IPS-15b (cell line): ENCODE results near the gene PRR18.

ENCODE experiments used
- H3K27me3 ChIP-seq: one replicate; pipeline ENCODE4 v1.6.1; 2013; ENCODE audit warnings: low read length; ENCODE audit not compliant: control insufficient read depth, insufficient read depth
- H3K36me3 ChIP-seq: one replicate; pipeline ENCODE4 v1.6.1; 2013; ENCODE audit warnings: low read length; ENCODE audit not compliant: control insufficient read depth, insufficient read depth
- H3K4me1 ChIP-seq: one replicate; pipeline ENCODE4 v1.6.1; 2013; ENCODE audit warnings: mild to moderate bottlenecking, low read length; ENCODE audit not compliant: control insufficient read depth, insufficient read depth
- H3K4me3 ChIP-seq: one replicate; pipeline ENCODE4 v1.5.1; 2013; ENCODE audit warnings: low read depth, low read length
- H3K9ac ChIP-seq: one replicate; pipeline ENCODE4 v1.6.1; 2013; ENCODE audit warnings: low read depth, mild to moderate bottlenecking, low read length
- H3K9me3 ChIP-seq: one replicate; pipeline ENCODE4 v1.6.1; 2013; ENCODE audit warnings: mild to moderate bottlenecking, low read length; ENCODE audit not compliant: control insufficient read depth, insufficient read depth

PRR18 gene

DNA sequence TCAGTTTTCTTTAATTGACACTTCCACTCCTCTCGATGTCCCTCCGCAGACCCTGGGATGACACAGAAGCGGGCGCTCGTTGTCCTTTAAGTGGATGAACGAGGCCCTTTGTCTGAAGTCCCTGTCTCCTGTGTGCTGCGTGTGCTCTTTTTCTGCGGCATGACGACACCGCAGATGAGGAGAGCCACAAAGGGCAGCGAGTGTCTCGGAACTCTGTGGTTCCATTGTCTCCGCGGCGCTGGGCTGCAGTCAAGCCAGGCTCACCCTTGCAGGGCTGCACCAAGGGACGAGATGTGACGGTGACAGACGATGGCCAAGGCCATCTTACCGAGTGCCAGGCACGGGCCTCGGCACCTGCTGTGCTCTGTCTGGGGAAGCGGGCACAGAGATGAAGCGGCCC, 10.6 kb downstream of the PRR18 start:
- Histone ChIP-seq H3K4me3 (no peak overlapping the region), H3K9ac (no peak overlapping the region), H3K36me3 (no peaks in the 10 kb centered on the region), H3K4me1 (no peaks in the 10 kb centered on the region), H3K9me3 (no peaks in the 10 kb centered on the region), H3K27me3 (no peaks in the 10 kb centered on the region)

GRCh38 chr6:166296035-166296883, 11.9 kb downstream of the PRR18 start:
- no peaks in the 10 kb centered on the region for H3K27me3 ChIP-seq
- no peaks in the 10 kb centered on the region for H3K9me3 ChIP-seq
- no peak overlapping the region for H3K4me3 ChIP-seq
- H3K4me1 ChIP-seq, result no peaks in the 10 kb centered on the region
- no peaks in the 10 kb centered on the region for H3K36me3 ChIP-seq
- no peak overlapping the region for H3K9ac ChIP-seq

- Histone ChIP-seq H3K9me3 (no peaks in the 10 kb centered on the region), H3K4me3 (no peak overlapping the region), H3K27me3 (no peaks in the 10 kb centered on the region), H3K9ac (no peak overlapping the region), H3K36me3 (no peaks in the 10 kb centered on the region), H3K4me1 (no peaks in the 10 kb centered on the region)
Observed at GRCh38 chr6:166293731-166294584, 14.2 kb downstream of the PRR18 start.

DNA sequence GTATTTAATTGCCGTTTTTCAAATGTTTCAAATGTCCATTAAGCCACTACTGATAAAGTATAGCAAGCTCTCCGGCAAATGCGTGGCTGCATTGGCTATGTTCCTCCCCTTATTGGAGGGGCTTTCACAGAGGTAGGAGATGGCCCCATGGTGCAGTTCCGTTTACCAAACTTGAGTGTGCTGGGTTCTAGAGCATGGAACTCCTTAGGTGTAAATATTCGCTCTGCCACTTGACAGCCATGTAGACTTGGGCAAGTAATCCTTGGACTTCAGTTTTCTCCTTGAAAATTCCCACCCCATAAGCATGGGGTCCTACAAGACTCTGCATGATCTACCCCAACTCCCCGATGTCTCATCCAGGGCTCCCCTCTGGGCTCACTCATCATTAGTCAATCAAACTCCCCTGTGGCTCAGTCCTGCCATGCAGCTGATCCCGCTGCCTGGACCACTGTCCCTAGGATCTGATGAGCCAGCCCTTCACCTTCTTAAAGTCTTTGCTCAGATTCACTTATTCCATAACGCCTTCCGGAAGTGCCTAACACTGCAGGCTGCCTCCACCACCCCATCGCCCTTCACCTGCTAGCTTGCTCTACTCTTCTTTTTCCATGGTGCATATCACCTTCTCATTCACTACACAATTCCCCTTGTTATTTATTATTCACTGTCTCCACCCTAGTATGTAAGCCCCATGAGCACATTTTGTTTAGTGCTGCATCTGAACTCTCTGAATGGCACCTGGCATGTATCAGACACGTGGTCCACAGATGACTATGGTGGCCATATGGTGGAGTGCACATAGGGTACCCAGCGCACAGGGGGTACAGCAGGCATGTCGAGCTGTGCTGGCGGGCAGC, 18.8 kb downstream of the PRR18 start:
- Histone ChIP-seq H3K9me3 (no peaks in the 10 kb centered on the region), H3K9ac (no peak overlapping the region), H3K4me1 (peaks cover 2% of the 10 kb centered on the region), H3K36me3 (no peaks in the 10 kb centered on the region), H3K27me3 (peaks cover 3% of the 10 kb centered on the region), H3K4me3 (no peak overlapping the region)

DNA sequence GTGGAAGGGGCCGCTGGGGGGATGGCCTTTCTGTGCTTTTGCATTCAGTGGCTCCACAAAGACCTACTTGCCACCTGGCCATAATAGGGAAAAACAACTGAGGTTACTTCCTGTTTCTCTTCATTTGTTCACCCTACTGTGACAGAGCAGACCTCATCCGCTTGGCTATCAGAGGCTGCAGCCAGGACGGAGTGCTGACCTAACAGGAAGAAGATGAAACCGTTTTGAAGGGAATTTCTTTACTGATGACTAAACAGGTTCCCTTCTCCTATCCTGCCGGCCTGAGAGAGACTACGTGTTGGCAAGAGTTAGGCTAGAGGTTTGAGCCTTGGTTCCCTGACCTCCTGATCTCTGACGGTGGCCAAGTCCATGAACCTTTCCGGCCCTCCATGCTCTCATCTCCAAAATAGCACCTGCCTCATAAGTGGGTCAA, 21.3 kb downstream of the PRR18 start:
- Histone ChIP-seq H3K27me3 (peaks cover 7% of the 10 kb centered on the region), H3K9ac (no peak overlapping the region), H3K4me3 (no peak overlapping the region), H3K36me3 (no peaks in the 10 kb centered on the region), H3K4me1 (peaks cover 2% of the 10 kb centered on the region), H3K9me3 (no peaks in the 10 kb centered on the region)

GRCh38 chr6:166285233-166285632, 23.0 kb downstream of the PRR18 start:
- Histone ChIP-seq H3K27me3 (peaks cover 7% of the 10 kb centered on the region), H3K4me3 (no peak overlapping the region), H3K4me1 (peaks cover 2% of the 10 kb centered on the region), H3K9ac (no peak overlapping the region), H3K36me3 (no peaks in the 10 kb centered on the region), H3K9me3 (no peaks in the 10 kb centered on the region)

DNA sequence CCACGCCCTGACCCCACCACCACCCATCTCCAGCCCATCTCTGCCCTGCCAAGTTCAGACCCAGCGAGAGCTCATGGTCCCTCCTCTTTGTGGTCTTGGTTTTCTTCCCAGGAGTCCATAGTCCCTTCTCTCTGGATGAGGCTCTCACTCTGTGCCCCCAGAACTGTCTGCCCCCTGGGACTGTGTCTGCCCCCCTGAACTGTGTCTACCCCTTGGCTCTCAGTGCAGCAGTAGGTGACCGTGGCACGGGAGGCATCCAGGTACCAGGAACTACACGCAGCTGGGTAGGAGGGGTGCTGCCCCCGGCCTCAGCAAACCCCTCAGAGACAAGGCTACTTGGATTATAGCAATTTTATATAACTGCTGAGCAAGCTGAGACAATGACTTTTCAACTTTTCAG, 23.6 kb downstream of the PRR18 start:
- Histone ChIP-seq H3K36me3 (no peaks in the 10 kb centered on the region), H3K4me3 (no peak overlapping the region), H3K27me3 (peaks cover 7% of the 10 kb centered on the region), H3K9ac (no peak overlapping the region), H3K9me3 (no peaks in the 10 kb centered on the region), H3K4me1 (peaks cover 2% of the 10 kb centered on the region)

- Histone ChIP-seq H3K4me1 (peaks cover 2% of the 10 kb centered on the region), H3K4me3 (no peak overlapping the region), H3K27me3 (peaks cover 7% of the 10 kb centered on the region), H3K36me3 (no peaks in the 10 kb centered on the region), H3K9me3 (no peaks in the 10 kb centered on the region), H3K9ac (no peak overlapping the region)
Observed at GRCh38 chr6:166282394-166283032, 25.7 kb downstream of the PRR18 start.

- Histone ChIP-seq H3K4me1 (peaks cover 2% of the 10 kb centered on the region), H3K4me3 (no peak overlapping the region), H3K9ac (no peak overlapping the region), H3K36me3 (no peaks in the 10 kb centered on the region), H3K9me3 (no peaks in the 10 kb centered on the region), H3K27me3 (peaks cover 7% of the 10 kb centered on the region)
Observed at GRCh38 chr6:166281104-166281503, 27.1 kb downstream of the PRR18 start.

DNA sequence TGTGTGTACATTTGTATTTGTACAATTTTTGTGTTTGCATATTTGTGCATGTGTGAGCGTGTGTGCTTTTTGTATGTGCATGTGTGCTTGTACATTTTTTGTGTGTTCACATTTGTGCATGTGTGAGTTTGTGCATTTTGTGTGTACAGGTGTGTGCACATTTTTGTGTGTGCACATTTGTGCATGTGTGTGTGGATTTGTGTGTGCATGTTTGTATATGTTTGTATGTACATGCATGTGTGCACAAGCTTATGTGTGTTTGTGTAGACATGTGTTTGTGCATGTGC, 28.9 kb downstream of the PRR18 start:
- H3K9me3 ChIP-seq, result no peaks in the 10 kb centered on the region
- no peaks in the 10 kb centered on the region for H3K4me1 ChIP-seq
- no peak overlapping the region for H3K4me3 ChIP-seq
- no peaks in the 10 kb centered on the region for H3K36me3 ChIP-seq
- H3K9ac ChIP-seq, result no peak overlapping the region
- H3K27me3 ChIP-seq, result peaks cover 7% of the 10 kb centered on the region
